Ovary (tissue), 9 donors: ENCODE data around the gene STIMATE. TPM values are rescaled to one million over a fixed set of nuclear protein-coding genes. Genes with fewer than 3 reads are reported as not detected.

Experiments
- DNase-seq, 5 donors: peaks; one replicate each; pipeline ENCODE4 v3.0.0-alpha.2; 2019 to 2020
- H3K27ac ChIP-seq, 2 donors: fragments of 200-600 bp; one replicate each; pipeline versions ENCODE4 v1.5.1 to v1.8.0; 2019 to 2022
- H3K27me3 ChIP-seq: fragments of 200-600 bp; one replicate; pipeline ENCODE4 v1.8.0; 2022
- H3K36me3 ChIP-seq: fragments of 200-600 bp; sonication (generic); one replicate; pipeline ENCODE4 v1.5.1; 2019
- H3K4me1 ChIP-seq: one replicate; pipeline ENCODE4 v1.8.1; 2013; ENCODE audit warnings: mild to moderate bottlenecking, moderate library complexity; ENCODE audit not compliant: insufficient read depth
- H3K4me3 ChIP-seq: fragments of 200-600 bp; sonication (generic); one replicate; pipeline ENCODE4 v1.5.1; 2017
- H3K9me3 ChIP-seq, 2 donors: fragments of 200-600 bp in 1 of 2; sonication (generic) in 1 of 2; one replicate each; pipeline versions ENCODE4 v1.5.1 to v1.8.1; 2013 to 2019; ENCODE audit warnings: mild to moderate bottlenecking in 1 of 2, moderate library complexity in 1 of 2
- CTCF ChIP-seq, 3 donors: fragments of 450-650 bp in 2 of 3; fragments of 200-600 bp in 1 of 3; IDR thresholded peaks; one replicate each; pipeline versions ENCODE4 v1.5.1 to v1.8.0; 2016 to 2022; ENCODE audit warnings: antibody characterized with exemption in 3 of 3, mild to moderate bottlenecking in 1 of 3
- EP300 ChIP-seq: sonication (generic); formaldehyde crosslinking; IDR thresholded peaks from one replicate; pipeline ENCODE4 v1.6.1; 2017; ENCODE audit warnings: antibody characterized with exemption
- POLR2A ChIP-seq: fragments of 450-650 bp; IDR thresholded peaks from one replicate; pipeline ENCODE4 v1.6.1; 2017; ENCODE audit warnings: antibody characterized with exemption, mild to moderate bottlenecking, moderate library complexity
- WGBS, 3 donors: extraction: QIAGEN DNeasy Blood & Tissue Kit in 1 of 3; methylation state at CpG; one replicate each; pipeline versions ENCODE4 v1.1.5 to v1.1.7; 2013 to 2017; 5-methylcytosine and 5-hydroxymethylcytosine counted together
- intact Hi-C, 4 donors: fragments of 100-400 bp; cut with DNase I; formaldehyde crosslinking; loops; one replicate each; pipeline versions ENCODE4 v1.11.0 to v1.15.1; 2022 to 2023
- polyA plus RNA-seq, 2 donors: library from polyadenylated mRNA; stranded (reverse); fragments of 200-250 nt in 1 of 2; fragments of 350-450 nt in 1 of 2; fragmentation: Illumina TruSeq in 1 of 2; extraction: RNeasy Lipid Tissue Mini Kit (QIAGEN cat#74804) in 1 of 2; gene quantifications; one replicate each; pipeline ENCODE4 v1.2.3, GENCODE V29; 2013 to 2014
- total RNA-seq, 7 donors: library from RNA; depleted of rRNA in 2 of 7; stranded (reverse); fragments of >200 nt in 2 of 7; fragmentation: NEBNext Ultra II Directional in 3 of 7; extraction: Animal tissue kit (Norgen Biotek cat#: 25700) in 3 of 7; gene quantifications; one replicate each; pipeline versions ENCODE4 v1.1.0 to v1.2.4, GENCODE V29; 2016 to 2023
- donor health status: DM: no; HTN: no; CAD: no; lungs with moderate emphysema.
- donor health status: DM: no; HTN: no; CAD: no.
- donor health status: Bipolar disorder and iron deficiency.
- donor health status: DM: yes; HTN: yes; CAD: no.
- donor health status: DM: no; HTN: no; CAD: no.
- donor health status: DM: yes; HTN: yes; CAD: no.

Gene STIMATE
- total and polyA plus RNA-seq, 9 donors = 7.4 to 29.9 (median 17.1) TPM

- no peak overlapping the region for H3K4me3 ChIP-seq
- H3K9me3 ChIP-seq = no peaks in the 10 kb centered on the region
- peak overlapping the region in 1 of 2 donors; percentile 74 for H3K27ac ChIP-seq
- no peaks in the 10 kb centered on the region for H3K27me3 ChIP-seq
- DNase-seq = no peak
- WGBS, 3 donors = 34 to 54% (median 40%) methylated on average over 2 of the region's 2 CpGs
- intact Hi-C loops = no loop called here
- peaks cover 19% of the 10 kb centered on the region for H3K4me1 ChIP-seq
- no peak for TF ChIP-seq POLR2A
- no peak for TF ChIP-seq EP300
- no peak for TF ChIP-seq CTCF (IDR thresholded peaks at IDR 0.05)
- no peaks in the 10 kb centered on the region for H3K36me3 ChIP-seq
These were observed 5.7 kb downstream of the STIMATE start for GRCh38 chr3:52891615-52892081.

- WGBS, 3 donors = 71 to 84% (median 77%) methylated on average over 9 of the region's 9 CpGs
- intact Hi-C loops = no loop called here
- no peaks in the 10 kb centered on the region for H3K36me3 ChIP-seq
- no peaks in the 10 kb centered on the region for H3K9me3 ChIP-seq
- H3K27me3 ChIP-seq = no peaks in the 10 kb centered on the region
- no peak overlapping the region for H3K27ac ChIP-seq
- H3K4me3 ChIP-seq = no peak overlapping the region
- no peak for DNase-seq
- H3K4me1 ChIP-seq = peaks cover 18% of the 10 kb centered on the region
- no peak for TF ChIP-seq EP300
- no peak for TF ChIP-seq CTCF (IDR thresholded peaks at IDR 0.05)
- TF ChIP-seq POLR2A = no peak
These were observed 6.2 kb downstream of the STIMATE start for GRCh38 chr3:52891164-52891563.

- H3K27ac ChIP-seq = no peak overlapping the region
- no peaks in the 10 kb centered on the region for H3K27me3 ChIP-seq
- no peak overlapping the region for H3K4me3 ChIP-seq
- peaks cover 17% of the 10 kb centered on the region for H3K4me1 ChIP-seq
- DNase-seq = no peak
- 91 to 95% (median 93%) methylated on average over 5 of the region's 5 CpGs for WGBS, 3 donors
- intact Hi-C loops = no loop called here
- no peaks in the 10 kb centered on the region for H3K9me3 ChIP-seq
- no peaks in the 10 kb centered on the region for H3K36me3 ChIP-seq
- TF ChIP-seq CTCF (IDR thresholded peaks at IDR 0.05) (no peak), EP300 (no peak), POLR2A (no peak)
These were observed 6.6 kb downstream of the STIMATE start for GRCh38 chr3:52890735-52891134.

- TF ChIP-seq CTCF (IDR thresholded peaks at IDR 0.05) (no peak), POLR2A (no peak), EP300 (no peak)
- WGBS, 3 donors = 92 to 97% (median 97%) methylated on average over 8 of the region's 8 CpGs
- intact Hi-C loops = no loop called here
- Histone ChIP-seq H3K4me3 (no peak overlapping the region), H3K36me3 (no peaks in the 10 kb centered on the region), H3K27ac (no peak overlapping the region), H3K9me3 (no peaks in the 10 kb centered on the region), H3K27me3 (no peaks in the 10 kb centered on the region), H3K4me1 (peaks cover 15% of the 10 kb centered on the region)
- no peak for DNase-seq
These were observed 7.4 kb downstream of the STIMATE start for GRCh38 chr3:52889901-52890300.
